ENCODE measurements around the gene ADH4.
"Not testable (repeated sequence)": the region's sequence is repeated elsewhere in the genome, so short reads cannot be mapped to it uniquely, and the experiment has no call there.

The ADH4 gene

DNA sequence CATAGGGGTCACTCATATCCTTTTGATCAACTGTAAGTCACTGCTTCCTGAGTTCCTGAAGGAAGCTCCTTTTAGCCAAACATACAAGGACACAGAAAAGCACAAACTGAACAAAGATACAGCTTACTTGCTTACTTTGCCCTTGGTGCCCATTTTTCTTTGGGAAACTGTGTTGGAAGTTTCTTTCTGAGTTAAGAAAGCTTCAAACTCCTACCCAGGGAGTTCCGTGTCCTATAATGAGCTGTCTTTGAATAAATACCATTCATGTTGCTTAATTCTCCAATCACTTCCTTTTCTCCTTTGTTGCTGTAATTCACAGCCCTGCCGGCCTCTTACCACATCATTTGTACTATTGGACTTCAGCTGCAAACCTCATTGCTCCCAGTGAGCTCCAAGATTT, at the start of gene ADH4:
TSS of gene ADH4 (minus strand) at position 228 of the 400 bp plus-strand sequence. CDS start at position 153, 75 bp downstream.
- no peak for FAIRE-seq

DNA sequence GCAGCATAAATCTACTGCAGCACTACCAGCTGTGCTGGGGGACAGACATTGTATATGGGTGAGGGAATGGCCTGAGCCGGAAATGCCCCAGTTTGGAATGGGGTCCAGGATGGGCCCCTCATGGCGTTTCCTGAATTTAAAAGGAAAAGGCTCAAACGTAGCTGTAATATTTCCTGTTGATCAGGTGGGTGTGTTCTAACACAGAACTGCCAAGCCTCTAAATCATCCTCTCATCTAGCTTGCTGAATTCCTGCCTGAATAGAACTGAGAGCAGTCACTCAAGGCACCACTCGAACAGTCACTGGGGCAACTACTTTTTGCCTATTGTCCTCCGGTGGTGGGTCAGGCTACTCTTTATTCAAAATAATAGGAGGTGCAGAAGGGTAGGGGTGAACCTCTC, 46.2 kb upstream of the ADH4 start:
- no peak for FAIRE-seq

DNA sequence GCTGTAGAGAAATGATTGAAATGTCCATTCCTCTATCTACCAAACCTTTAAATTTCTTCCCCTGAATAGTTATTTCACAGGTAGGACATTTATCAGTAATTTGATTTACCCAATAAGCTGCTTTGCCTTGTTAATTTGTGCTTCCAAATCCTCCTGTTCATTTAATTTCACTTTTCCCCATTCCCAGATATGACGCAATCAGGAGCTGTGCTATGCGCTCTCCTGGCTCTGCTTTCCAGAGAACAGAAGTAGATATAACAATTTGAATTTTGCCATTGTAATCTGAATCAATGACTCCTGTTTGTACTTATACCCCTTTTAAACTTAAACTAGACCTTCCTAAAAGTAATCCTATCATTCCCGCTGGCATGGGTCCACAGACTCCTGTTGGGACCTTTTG, 45.8 kb upstream of the ADH4 start:
- FAIRE-seq = not testable (repeated sequence)

DNA sequence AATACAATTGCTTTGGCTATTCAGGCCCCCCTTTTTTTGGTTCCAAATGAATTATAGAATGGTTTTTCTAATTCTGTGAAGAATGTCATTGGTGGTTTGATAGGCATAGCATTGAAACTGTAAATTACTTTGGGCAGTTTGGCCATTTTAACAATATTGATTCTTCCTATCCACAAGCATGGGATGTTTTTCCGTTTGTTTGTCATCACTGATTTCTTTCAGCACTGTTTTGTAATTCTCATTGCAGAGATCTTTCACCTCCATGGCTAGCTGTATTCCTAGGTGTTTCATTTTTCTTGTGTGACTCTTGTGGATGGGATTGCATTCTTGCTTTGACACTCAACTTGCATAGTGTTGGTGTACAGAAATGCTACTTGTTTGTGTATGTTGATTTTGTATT, 41.9 kb upstream of the ADH4 start:
- no peak for FAIRE-seq

DNA sequence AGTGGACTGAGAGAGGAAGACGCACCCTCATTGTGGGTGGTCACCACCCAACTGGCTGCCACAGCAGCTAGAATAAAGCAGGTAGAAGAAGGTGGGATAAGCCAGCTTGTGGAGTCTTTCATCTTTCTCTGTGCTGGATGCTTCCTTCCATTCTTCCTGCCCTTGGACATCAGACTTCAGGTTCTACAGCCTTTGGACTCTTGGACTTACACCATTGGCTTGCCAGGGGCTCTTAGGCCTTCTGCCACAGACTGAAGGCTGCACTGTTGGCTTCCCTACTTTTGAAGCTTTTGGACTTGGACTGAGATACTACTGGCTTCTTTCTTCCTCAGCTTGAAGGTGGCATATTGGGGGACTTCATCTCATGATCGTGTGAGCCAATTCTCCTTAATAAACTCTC, 41.5 kb upstream of the ADH4 start:
- no peak for FAIRE-seq

DNA sequence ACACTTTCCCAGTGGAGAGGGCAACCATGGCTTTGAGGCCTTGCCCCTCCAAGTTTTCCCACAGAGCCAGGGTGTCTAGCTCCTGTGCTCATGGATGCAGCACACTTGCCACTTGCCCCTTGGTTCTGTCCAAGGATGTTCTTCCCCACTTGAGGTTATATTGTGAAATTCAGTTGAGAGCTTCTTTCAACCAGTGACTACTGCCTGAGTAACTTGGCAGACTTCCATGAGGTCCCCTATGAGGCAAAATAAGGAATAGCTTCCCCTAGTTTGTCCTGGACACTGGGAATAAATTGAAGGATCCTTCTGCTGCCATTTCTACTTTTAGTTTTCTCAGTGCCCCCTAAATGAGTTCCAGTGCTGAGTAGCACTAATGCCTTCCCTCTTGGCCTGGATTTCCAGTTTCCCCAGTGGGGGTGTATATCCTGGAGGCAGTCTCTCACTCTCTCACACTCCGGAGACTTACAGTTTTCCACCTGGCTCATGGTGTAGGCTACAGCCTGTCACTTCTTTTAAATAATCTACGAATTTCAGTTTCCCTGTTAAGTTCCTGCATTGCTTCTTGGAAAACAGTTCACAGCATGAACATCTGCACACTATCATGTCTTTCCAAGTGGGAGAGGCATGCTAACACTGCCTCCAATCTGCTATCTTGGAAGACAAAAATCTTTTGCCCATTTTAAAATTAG, 36.4 kb upstream of the ADH4 start:
- no peak for FAIRE-seq

DNA sequence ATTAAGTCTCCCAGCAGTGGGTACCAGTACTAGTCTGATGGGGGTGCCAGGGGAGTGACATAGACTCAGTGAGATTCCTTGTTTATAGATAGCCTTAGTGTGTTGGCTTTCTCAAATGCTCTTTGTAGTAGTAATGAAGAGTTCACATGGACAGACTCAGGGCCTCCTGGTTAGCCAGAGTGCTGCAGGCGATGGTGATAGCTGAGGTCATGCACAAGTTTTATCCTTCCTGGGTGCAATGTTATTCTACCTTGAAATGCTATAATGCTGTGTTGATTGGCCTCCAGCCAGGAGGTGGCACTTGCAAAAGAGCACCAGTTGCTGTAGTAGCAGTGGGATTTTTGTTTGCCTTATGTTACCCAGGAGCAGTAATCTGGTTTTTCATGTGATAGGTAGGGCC, 35.5 kb upstream of the ADH4 start:
- no peak for FAIRE-seq

DNA sequence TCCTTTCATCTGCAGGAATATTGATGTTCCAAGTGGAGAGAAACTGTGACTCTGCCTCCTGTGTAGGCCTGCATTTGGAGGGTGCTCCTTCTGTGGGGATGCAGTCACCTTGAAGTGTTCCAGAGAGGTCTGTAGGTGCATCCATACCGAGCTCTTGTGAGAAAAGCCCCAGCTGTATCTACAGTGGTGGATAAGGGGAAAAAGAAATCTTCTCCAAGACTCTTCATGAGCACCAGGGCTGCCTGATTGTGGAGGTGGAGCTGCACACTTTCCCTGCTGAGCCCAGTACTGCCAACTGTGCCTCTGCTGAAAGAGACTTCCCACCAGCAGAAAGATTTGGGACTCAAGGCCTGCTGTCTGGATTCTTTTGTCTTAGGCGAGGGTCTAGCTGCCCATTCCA, 35.1 kb upstream of the ADH4 start:
- no peak for FAIRE-seq

DNA sequence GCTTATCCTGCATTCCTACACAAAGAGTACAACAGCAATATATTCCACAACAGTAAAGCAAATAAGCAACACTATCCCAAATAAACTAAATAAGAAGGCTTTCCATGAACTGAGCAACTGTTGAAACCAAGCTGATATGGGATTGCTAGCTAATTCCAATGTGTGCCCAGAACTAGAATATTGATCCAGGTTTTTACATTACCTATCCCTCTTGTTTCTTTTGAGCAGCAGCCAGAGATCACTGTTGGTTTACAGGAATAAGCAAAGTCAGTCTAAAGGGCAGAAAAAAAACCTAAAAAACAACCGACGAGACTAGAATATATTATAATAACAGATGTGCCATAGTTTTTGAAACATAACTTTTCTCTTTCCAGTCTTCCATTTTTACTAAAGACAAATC, 22.4 kb upstream of the ADH4 start:
- no peak for FAIRE-seq

DNA sequence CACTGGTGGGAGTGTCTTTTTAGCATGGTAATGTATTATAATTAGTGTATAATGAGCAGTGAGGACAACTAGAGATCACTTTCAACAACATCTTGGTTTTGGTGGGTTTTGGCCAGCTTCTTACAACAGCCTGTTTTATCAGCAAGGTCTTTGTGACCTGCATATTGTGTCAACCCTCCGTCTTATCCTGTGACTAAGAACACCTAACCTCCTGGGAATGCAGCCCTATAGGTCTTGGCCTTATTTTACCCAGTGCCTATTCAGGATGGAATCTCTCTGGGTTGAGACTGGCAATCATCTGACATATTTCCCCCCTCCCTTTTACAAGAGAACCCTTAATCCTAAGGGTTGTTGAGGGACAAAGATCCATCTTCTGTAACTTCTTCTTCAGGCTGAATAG, 21.9 kb upstream of the ADH4 start:
- FAIRE-seq = no peak

DNA sequence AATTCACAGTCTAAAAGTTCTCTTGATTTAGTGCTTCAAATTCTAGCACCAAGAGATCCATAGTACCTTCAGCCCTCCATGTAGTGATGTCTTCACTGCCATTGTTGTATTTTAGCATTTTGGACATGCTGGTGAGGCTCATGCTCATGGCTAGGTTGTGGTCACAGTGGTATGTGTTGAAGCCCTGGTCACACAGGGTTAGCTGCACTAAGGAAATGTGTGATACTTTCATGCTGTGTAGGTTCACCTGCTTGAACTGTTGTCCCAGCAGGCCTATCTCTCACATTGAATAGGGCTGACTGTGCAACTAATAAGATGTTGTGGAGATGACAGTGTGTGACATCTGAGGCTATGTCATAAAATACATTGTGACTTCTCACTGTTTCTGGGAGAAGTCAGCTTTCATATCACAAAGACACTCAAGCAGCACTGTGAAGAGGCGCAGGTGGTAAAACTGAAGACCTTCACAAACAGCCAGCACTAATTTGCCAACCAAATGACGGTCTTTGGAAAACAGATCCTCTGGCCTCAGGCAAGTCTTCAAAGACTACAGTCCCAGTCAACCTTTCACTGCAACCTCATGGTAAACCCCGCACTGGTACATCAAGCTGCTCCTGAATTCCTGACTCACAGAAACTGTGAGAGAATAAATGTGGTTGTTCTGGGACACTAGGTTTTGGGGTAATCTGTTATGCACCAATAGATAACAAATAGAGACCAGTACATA, 17.4 kb upstream of the ADH4 start:
- FAIRE-seq = no peak

DNA sequence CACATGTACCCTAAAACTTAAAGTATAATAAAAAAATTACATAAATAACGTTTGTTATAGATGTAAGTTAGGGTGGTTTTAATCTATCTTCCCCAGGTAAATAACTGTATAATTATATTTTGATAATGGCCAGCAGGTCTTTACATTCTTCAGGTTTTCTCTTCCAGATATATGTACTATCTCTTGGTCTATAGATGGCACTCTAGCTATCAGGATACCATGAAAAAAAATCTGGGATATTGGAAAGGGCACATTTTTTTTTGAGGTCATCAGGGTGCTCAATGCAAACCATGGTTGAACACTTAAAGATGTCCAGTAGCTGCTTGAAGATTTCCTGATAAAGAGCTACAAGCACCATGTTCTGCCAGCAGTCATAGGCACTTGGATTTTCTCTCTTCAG, 15.6 kb upstream of the ADH4 start:
- FAIRE-seq = no peak

DNA sequence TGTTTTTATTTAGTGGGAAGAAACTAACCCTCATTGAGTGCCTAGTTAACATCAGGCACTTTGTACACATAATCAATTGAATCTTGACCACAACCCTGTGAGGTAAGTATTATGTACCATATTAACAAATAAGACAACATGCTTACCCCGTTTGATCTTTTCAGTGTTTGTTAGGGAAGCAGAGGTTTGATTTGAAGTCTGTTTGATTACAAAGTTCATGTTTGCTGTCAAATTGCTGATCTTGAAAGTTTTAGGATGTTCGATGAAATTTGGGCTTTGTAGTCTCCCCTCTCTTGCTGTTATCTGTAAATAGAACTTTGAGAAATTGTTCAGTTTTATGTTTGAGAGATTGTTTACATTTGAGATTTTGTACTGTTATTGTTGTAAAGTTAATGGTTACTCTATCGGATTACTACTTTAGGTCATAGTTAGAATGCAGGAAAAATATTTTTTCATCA, 13.4 kb upstream of the ADH4 start:
- FAIRE-seq = no peak

DNA sequence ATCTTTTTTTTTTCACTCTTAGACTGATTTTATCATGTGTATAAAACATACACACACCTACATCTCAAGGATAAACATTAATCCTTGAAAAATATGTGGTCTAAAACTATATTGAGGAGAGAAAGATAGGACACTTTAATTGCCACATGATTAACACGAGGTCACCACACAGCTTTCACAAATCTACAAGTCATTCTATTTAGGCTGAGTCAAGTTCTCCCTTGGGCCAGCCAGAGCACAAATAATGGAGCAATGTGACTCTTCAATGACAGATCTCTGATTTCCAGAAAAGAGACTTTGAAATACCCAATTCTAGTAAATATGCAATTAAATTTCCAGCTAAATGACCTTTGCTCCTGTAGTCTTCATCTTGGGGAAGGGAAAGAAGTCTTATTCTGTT, 12.9 kb upstream of the ADH4 start:
- FAIRE-seq = no peak

DNA sequence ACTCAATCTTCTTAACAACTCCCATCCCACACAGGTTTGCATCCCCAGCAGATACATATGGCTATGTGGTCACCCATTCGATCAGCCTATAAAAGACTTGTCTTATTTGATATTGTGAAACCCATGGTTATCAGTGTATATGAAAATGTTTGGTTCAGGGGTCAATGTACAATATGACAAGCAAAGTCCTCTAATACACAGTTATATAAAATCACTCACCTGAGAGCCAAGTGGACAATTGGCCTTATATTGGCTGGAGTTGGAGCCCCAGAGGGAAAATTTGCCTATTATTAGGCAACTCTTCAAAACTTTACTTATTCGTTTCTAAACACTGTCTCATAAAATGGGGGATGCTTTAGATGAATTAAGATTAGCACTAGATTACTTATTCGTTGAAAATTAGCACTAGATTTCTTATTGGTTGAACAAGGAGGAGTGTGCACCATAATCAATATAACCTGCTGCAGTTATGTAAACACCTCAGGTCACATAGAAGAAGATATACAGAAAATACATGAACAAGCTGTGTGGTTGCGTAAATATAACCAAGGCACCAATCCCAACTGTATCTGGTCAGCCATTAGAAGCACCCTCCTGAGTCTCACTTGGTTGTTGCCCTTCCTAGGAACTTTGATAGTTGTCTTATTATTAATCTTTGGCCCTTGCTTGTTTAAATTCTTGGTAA, 10.7 kb upstream of the ADH4 start:
- no peak for FAIRE-seq

DNA sequence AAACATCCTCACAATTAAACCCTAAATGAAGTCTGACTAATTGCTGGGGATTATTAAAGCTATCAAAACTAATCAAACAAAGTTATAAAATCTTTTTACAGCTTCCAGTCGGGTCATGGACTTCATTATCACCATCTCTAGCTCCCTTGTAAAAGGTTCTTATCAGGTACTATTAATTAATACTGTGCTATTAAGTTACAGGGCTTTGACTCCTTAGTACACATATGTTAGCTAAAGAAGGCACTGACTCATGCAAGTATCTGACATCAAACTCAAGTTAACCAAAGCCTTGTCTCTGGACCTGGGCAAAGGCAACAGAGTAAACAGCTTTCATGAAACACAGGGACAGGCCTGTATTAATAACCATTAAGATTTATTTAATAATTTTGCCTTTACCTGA, 7.9 kb upstream of the ADH4 start:
- FAIRE-seq = no peak

DNA sequence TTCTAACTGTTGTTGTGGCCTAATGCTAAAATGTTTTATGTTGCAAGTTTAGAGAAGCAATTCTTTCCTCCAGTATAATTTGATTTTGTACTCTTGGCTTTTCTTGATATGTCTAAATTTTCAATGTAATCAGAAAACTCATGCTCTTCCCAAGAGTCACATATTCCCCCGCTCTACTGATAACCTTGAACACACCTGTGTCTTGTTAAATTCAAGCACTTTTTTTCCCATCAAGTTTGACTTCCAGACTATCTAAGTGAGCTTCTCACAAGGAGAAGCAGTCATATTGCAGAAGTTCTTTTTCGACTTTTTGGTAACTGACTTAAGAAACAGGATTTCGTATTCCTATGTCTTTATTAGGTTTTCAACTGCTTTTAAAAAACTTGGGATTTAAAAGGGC, 7.4 kb upstream of the ADH4 start:
- FAIRE-seq = no peak

DNA sequence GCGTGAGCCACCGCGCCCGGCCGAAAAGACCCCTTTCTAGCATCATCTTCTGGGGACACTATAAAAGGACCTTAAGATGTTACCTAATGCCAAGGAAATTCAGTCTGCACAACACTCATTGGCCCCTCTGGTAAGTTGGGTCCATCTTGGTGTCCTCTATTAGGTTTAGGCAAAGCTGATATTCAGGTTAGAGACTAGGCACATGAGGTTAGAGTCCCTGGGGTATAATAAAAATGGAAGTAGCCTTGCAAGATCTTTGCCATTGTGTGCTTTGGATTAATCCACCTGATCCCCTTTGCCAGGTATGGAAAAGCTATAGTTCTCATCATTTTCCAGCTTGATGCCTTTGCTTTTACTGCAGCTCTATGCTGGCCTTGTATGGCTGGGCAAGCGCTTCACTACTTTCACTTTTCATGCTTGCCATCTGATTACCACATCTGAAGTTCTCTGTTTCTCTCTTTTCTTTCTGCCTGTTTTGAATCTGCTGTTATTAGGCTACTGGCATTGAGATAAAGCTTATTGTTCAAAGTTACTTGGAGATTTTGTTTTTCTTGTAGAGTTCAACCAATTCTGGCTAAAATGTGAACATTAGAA, 5.4 kb upstream of the ADH4 start:
- no peak for FAIRE-seq

DNA sequence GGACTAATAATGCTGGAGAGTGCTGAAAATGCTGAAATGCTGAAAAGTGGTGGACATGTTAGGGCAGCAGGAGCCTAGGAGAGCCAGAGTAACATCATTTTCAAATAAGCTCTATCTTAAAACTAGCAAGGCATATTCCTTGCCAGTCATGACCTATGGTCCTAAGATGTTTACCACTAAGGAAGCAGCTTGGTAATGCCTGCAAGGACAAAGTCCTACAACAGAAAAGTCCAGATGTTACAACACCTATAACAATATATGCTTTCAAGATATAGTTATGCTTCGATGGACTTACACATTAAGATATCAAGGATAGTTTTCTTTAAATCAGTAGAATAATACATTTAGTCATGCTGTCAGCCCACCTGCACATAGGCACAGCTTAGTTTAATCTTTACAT, 4.5 kb upstream of the ADH4 start:
- FAIRE-seq = no peak

DNA sequence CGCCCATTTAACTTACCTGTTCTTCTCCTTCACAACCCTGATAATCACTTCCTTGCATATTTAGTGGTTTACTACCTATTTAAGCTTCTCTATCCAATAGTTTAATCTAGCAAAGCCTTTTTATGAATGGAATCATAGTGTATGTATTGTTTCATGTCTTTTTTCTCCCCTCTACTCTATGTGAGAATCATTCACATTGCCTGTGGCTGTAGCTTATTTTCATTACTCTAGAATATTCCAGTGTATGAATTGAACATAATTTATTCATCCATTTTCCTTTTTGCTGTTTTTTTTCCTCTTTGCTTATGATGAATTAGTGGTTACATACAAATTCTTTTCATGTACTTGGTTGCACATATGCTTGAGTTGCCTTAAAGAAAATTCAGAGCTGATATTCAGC, 490 bp upstream of the ADH4 start:
- no peak for FAIRE-seq

DNA sequence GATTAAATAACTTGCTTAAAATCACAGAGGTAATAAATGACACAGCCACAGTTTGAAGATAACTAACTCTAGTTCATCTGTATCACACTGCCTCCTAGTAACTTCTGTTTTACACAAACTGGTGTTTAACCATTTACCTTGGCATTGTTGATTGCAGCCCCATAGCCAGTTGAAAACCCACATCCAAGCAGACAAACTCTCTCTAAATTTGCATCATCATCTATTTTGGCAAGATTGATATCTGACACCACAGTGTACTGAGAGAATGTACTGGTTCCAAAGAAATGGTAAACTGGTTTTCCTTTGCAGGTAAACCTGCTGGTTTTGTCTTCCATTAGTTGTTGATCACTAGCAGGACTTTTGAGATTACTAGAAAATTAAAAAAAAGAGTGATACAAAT, 7.8 kb downstream of the ADH4 start:
- FAIRE-seq = no peak

DNA sequence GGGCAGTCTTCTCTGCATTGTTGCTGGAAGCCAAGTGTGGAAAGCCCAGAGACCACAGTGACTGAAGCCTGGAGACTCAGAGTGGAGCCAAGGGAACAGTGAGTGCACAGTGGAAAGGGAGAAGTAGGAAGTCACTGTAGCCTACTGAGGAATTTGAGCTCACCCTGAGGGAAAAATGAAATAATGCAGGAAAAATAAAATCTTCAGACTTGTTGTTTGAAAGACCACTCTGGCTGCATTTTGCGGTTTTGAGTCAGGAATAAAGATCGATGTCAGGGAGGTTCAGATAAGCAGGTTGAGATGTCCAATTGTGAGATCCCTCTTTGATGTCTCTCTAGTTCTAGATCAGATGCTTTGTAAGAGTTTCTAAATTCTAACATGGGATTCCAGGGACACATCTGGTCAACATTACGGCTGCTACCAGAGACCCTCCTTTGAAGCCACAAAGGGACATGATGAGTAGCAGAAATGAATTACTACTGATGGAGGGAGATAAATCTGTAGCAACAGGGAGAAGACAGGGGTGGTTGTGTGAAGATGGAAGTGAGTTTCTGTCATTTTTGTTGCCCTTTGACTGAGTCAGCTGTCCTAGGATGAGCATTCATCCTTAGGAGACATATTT, 8.4 kb downstream of the ADH4 start:
- FAIRE-seq = no peak

DNA sequence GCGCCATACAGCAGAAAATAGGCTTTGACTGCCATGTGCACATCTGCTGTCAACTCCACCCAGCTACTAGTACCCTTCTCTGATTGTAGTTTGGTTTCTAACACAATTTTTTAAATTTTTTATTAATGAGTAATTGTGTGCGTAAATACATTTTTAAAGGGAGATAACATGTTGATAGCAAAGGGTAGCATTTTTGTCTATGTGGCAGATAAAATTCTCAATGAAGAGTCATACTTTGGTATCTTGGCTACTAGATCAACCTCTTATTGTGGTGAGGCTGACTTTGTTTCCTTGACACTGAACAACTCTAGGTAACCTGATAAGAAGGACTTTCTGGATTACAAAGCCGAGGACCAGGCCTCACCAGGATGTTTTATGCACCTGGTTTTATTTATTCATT, 9.5 kb downstream of the ADH4 start:
- no peak for FAIRE-seq
